COR-L47 (cell line): ENCODE data around the gene BCAS3.
"Not testable (repeated sequence)": the region's sequence is repeated elsewhere in the genome, so short reads cannot be mapped to it uniquely, and the experiment has no call there.

Experiments used
- DNase-seq: peaks from one replicate; lab custom pipeline; 2025; lab: John Stamatoyannopoulos, UW

BCAS3 gene

DNA sequence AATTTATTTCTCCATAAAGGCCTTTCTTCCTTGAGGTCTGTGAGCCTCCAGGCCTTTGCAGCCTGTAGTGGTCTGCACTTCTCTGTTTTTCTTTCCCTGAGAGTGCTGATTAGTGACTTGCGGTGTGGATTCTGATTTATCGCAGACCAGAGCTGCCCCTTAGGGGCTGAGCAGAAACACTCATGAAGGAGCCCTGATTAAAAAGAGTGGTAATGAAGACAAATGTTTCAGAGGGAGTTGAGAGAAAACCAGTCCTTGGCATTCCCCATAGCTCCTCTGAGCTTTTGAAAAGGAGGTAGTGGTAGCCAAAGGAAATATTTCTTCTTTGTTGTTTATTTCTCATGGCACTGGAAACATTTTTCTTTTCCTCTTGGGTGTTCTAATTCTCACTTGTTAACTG lies 453.9 kb downstream of the BCAS3 start:
- DNase-seq, result no peak

DNA sequence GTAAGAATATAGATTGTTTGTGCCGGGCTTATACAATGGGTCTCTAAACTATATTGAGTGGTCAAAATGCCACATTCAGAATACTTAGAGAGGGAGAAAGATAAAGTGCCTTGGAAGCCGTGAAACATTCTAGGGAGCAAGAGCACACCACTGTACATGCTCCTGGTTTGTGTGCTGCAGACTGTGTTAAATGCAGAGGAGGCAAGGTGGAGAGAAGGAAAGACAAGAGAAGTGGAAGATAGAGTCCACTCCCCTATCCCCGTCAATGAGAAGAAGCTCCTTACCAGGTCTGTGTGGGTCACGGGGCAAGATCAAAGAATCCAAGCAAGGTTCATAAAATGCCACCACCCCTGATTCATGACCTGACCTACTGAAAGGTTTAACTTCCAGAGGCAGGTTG lies 454.9 kb downstream of the BCAS3 start:
- no peak for DNase-seq

DNA sequence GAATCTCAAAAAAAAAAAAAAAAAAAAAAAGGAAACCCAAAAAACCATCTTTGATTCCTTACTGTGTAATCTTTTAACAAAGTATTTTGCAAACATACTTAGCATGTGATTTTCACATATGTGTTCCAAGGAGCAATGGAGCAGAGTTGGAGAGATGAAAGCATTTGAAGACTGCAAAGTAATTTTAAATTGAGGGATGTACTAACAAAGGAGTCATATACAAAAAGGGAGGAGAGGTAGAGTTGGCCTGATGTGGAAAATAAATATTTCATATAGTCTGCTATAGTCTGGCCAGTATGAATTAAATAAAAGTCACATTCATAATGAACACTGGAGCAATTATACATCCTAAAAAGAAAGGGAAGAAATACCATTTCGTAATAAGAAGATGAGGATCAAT lies 456.2 kb downstream of the BCAS3 start:
- DNase-seq, result no peak

DNA sequence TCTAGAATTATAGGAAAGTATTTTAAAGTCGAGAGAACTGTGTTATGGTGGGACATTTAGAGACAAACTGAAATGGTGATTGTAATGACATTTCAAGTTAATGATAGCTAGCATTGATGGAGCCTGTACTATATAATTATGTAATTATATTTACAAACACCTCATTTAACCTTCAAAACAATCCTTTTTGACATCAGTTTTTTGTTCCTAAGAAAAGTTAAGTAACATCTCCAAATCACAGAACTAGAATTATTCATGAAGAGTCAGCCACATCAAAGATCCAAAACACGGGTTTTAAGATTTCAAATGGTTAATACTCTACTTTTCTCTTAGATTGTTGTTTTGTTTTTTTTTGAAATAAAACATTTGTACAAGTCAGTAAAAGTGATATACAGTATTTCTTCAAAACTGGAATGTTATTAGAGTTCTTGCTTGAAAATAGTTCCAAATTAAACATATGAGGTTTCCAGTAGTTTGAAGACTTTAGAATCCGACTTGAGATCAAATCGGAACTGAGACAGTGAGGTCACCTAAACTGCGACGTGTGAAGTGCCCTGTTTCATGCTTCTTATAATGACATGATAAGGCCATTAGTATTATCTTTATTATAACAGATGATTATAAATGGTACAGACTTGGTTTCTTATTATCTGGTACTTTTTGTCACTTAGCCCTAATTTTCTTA lies 457.0 kb downstream of the BCAS3 start:
- no peak for DNase-seq

DNA sequence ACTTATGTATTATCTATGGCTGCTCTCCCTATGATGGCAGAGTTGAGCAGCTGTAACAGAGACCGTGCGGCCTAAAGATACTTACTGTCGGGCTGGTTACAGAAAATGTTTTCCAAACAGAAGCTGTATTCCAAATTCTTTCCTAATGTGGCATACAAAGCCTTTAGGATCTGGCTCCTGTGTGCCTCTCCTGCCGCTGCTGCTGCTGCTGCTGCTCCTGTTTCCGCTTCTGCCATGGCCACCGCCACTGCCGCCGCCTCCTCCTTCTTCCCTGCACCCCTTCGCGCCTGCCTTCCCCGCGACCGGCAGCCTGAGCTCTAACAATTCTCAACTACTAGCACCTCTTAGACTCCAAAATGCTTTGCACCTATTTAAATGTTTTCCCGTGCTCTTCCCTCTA lies 458.1 kb downstream of the BCAS3 start:
- DNase-seq, result no peak

DNA sequence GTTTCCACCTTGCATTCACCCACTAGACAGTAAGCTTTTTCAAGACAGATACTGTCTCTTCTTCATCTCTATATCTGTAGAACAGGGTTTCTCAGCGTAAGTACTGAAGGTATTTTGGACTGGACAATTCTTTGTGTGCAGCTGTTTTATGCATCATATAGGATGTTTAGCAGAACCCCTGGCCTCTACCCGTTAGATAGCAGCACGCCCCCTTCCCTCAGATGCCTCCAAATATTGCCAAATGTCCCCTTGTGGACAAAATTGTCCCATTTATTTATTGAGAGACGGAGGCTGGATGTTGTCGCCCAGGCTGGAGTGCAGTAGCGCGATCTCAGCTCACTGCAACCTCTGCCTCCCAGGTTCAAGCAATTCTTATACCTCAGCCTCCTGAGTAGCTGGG lies 458.6 kb downstream of the BCAS3 start:
- no peak for DNase-seq

DNA sequence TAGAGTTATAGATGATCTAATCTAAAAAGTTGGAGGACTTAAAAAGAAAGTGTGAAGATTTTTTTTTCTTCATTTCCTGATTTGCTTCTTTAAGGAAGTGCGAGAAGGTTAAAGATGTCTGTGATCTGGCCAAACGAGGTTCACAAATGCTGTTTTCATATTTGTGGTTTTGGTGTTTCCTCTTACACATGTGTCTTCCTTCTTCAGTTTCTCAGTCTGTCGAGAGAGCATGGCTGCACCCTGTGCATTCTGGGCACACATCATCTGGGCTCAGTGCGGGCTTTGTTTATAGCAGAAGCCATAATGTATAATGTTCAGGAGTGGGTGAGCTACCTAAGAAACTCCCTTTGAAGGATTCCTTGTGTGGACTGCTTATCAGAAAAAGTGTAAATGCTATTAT lies 461.6 kb downstream of the BCAS3 start:
- DNase-seq, result no peak

DNA sequence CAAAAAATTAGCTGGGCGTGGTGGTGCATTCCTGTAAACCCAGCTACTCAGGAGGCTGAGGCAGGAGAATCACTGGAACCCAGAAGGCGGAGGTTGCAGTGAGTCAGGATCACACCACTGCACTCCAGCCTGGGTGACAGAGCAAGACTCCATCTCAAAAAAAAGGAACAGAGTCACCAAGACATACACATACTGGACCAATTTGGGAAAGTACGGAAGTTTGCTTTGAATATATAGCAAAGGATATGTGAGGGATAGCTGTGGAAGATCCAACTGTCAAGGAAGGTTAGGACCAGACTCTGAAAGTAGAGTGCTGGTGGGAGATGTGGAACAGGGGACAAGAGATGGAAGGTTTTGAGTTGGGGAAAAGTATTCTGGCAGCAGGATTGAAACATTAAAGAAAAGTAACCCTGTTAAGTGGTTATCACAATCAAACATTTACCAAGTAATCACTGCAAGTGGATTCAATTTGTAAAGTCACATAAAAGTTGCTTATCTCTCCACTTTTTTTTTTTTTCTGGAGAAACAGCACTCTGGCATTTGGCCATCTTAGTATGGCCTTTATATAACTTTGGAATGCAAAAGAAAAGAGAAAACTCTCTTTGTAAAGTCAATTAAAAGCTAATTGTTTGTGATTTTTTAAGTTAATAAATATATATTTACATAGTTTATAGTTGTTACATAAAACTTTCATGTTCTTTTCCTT lies 462.6 kb downstream of the BCAS3 start:
- DNase-seq, result no peak

DNA sequence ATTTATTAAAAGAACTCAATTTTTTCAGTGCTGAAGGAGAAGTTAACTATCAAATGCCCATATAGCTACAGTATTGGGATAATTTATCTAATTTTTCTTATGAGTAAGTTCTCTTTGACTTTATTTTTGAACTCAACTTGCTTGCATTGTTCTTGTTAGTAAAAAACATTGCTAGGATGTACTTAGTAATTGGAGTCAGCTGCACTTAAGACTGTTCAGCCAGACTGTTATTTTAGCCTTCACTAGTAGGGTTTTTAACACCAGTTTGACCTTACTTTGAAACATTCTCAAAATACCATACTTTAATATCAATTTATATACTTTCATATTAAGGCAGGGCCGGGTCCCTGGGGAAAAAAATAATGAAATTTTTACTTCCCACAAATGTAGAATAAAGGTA lies 465.4 kb downstream of the BCAS3 start:
- DNase-seq, result no peak

DNA sequence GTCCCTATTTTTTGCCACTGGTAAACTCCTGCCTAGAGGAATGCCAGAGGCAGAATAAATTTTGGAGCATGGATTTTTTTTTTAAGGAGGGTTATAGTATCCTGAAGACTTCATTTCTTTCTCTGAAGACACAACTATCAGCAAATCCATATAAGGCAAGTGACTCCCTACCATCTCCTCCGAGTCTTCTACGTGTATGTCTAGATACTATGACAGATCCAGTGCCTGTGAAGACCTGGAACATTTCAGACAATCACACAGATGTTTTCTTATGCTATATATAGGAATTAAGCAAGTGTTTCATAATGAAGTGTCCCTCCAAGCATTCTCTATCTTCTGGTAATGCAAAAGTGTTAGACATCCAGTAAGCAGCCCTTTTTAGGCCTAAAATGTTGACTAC lies 466.5 kb downstream of the BCAS3 start:
- DNase-seq, result no peak

DNA sequence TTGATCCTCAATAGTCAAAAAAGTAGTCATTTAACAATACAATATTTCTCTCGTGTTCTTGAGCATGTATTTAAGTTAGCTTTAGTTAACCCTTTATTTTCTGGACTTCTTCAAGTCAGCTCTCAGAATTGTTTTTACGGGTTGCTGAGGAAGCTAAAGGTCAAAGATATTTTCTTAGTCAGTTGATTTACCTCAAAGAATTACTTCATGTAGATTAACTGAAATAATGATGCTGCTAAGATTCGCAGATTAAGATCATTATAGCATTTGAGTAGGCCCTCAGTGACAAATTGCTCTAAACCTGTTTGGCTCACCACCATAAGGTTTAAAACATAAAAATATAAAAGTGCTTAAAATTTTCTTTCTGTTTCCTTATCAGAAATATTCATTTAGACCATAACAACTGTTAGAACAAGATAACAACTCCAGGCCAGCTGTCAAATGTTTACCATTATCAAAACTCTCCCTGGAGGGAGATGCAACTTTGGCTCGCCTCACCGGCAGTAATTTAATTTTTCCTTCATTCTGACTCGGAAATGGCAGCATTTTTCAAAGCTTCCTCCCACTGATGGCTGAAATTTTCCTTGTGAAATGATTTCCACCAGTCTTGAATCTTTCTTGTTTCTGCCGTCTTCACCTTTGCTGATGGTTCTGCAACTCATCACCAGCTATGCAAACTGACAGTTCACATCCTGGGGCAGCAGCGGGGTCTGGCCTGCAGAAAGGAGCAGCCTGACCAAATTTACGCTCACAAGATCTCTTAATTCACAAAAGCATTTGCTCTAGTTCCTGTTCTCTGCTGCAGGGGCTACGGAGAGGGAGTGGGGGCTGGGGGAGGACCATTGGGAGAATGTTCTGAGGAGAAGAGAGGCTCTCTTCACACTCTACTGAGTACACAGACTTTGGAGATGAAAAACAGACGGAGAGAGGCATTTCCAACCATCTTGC lies 467.2 kb downstream of the BCAS3 start:
- no peak for DNase-seq

DNA sequence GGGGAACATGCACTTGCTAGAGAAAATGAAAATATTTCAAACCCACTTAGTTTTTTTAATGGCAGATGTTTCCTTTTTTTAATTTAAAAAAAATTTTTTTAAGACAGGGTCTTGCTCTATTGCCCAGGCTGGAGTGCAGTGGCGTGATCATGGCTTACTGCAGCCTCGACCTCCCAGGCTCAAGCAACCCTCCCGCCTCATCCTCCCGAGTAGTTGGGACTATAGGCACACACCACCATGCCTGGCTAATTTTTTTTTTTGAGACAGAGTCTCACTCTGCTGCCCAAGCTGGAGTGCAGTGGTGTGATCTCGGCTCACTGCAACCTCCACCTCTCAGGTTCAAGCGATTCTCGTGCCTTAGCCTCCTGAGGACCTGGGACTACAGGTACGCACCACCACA lies 469.2 kb downstream of the BCAS3 start:
- not testable (repeated sequence) for DNase-seq

DNA sequence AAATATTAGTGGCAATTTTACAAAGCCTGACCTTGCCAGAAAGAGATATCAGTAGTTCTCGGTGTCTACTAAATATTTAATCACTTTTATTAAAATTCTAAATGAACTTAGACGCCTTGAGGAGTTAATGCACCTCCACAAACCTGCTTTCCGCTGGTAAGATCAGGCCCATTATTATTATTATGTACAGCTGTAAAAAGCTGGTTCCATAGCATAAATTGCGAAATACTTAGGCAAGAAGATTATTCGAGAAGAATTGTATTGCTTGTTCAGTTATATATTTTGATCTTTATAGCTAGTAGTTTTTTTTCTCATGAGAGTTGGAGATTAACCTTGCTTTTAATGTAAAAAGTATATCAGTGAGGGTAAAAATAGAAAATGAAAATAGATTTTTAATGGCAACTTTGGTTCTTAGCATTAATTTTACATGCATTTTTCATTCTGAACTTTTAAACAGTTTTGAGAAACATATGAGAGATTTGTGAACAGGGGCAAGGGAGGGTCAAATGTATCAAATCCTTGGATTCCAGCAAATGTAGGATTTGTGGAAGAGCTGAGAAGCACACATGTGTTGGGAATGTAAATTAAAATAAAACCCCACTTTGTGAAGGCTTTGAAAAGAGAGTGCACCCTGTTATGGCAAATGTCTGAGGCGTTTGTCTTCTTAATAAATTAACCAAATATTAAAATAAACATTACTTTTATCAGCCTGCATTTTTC lies 471.6 kb downstream of the BCAS3 start:
- no peak for DNase-seq

DNA sequence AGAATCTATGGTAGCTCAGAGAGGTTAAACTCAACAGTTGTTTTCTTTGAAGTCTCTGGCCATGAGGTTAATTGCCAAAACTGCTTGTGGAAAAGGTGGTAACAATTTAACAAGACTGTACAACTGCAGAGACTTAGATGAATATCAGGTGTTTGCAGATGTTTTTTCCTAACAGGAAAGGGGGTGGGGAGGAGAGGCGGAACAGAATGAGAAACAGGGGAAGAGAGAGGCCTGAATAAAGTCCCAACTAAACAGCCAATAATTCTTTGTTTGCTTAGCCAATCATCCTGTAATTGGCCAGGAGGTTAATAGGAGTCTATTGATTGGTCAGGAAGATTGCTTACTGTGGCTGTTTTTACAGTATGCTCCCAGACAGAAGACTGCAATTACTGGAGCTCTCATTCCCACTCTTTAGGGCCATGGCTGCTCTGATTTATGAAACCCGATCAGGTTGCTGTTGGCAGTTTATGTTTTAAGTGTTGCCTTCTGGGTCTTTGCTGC lies 472.3 kb downstream of the BCAS3 start:
- no peak for DNase-seq

DNA sequence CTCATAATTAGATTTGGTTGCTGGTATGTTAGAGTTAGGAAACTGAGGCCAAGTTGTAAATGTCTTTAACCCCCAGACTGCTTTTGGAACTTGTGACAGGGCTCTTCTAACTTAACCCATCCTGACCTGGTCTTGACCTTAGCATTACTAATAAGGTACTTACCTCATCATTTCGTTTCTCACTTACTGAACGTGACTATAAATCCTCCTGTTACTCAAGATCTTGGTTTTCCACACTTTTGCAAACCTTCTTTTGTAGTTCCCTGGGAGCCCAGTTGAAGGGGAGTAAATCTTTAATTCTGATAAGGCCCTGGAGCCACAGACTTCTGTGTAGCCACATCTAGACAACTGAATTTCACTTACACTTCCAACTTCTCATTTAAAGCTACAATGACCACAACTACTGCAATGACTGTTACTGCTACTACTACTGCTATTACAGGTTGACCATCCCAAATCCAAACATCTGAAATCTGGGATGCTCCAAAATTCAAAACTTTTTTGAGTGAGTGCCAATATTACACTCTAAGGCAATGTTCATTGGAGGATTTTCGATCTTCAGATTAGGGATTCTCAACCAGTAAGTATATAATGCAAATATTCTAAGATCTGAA lies 473.1 kb downstream of the BCAS3 start:
- DNase-seq, result no peak

DNA sequence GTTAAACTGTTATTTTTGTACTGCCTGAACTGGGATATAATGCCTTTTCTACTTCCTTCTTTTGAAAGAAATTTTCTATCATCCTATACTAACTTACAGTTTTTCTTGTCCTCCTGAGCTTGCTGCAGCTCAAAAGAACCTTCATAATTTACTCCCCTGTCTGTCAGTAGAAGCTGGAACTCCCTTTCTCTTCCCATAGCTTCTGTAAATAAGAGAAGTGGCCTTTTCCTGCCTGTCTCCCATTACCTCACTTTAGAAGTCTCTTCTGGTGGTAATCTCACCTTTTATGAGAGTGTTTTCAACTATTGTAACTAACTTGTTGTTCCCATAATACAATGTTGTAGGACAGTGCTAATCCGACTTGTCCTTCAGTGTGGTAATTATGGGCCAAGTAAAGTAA lies 475.2 kb downstream of the BCAS3 start:
- no peak for DNase-seq

DNA sequence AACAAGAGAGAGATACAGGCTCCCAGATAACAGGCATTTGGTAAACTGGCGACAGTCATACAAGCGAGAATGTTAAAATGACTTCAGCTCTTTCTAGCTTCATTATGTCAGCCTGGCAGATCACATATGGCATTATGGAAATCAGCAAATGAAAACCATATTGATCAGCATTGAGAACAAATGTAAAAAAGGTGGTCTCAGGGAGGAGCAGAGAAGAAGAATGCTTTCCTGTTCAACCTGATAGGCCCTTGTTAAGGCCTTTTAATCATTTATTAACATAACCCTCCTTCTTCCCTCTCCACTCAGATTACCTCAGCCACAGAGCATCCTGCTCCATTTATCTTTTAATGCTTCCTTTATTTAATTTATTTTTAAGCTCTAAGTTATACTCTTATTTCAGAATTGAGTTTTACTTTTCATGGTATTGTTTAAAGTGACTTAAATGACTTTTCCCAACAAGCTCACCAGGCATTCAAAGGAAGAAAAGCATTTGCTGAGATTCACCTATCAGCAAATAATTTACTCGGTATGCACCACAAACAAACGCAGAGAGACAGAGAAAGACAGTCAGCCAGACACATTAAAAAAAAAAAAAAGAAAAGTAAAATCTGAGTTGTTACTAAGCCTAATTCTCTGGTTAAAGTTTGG lies 478.1 kb downstream of the BCAS3 start:
- DNase-seq, result no peak

DNA sequence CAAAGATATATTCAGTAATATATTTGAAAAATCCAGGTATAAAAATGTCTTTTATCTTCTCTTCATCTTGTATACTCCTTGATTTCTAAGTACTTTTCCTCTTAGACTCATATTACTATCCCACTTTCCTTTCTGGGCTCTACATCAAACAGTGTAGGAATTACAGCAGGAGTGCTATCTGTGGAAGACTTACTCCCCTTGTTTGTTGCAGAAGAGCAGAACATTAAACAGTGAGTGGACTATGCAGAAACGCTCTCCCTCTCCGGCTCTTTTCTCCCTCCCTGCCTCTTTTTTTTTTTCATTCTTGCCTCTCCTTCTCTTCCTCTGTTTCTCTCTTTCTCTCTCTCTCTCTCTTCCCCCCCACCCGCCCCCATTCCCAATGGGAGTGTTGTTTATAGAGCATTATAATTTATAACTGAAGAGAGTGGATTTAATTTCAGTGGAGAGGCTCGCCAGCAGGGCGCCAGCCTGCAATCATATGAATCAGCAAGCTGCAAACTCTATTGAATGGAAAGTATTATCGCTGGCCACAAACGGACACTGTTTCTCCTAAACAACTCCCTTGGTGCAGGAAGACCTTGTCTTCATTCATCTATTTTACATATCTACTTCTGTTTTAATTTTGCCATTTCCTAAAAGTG lies 479.7 kb downstream of the BCAS3 start:
- no peak for DNase-seq

DNA sequence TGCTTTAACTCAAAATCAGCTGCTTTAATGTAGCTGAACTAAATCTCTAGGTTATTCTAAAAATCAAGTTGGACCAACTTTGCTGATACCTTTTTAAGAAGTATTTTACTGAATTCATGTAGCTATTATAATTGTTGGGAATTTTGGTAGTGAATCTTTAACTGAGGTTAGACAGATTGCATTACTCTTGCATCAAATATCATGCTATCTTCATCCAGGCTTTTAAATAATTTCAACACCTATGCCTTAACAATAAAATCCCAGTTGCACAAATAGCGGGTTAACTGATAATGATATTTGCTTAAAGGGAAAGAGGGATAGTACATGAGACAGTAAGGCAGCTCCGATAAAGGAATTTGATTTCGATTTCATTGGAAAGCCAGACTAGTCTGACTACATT lies 480.7 kb downstream of the BCAS3 start:
- no peak for DNase-seq

DNA sequence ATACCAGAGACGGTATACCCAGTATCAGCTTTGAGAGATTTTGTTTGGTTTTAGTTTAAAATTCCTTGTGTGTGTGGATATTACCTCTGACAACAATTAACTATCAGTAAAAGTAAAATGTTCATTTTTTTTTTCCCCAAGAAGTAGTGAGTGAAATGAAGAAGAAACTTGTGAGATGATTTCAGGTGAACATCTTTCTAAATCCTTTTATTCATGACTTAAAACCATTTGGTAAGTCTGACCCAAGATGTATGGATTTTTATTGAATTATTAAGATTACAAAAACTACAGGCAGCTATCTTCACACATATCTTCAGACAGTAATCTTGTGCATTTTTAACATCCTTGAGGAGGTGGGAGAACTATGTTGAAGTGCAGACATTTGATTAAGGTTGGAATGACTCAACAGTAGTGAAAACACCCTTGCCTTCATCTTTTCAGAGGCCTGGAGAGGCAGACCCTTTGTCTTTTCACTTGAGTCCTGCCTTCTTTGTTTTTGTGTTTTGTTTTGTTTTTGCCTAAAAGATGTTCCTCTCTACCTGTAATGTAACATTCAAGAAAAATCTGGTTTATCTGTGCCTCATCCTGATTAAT lies 481.7 kb downstream of the BCAS3 start:
- no peak for DNase-seq
